GM23338 (cell line): ENCODE data around the gene NECTIN1.

ENCODE experiments used
- CREB1 ChIP-seq: fragments of 250-450 bp; sonication (Bioruptor Pico); IDR thresholded peaks from 2 replicates; pipeline ENCODE4 v1.5.0; 2020; ENCODE audit warnings: low read depth, mild to moderate bottlenecking, moderate library complexity
- CTCF ChIP-seq, 2 experiments: fragments of 200-600 bp in 1 of 2; sonication (generic) in 1 of 2; conservative IDR thresholded peaks; 2 replicates each; pipeline versions ENCODE4 v1.5.1 to v1.6.1; 2016 to 2017; ENCODE audit warnings: antibody characterized with exemption in 2 of 2, low read depth in 2 of 2, mild to moderate bottlenecking in 2 of 2, moderate library complexity in 1 of 2
- EZH2 ChIP-seq: fragments of 200-600 bp; sonication (generic); IDR thresholded peaks from one replicate; pipeline ENCODE4 v1.8.0; 2017; ENCODE audit warnings: antibody characterized with exemption, mild to moderate bottlenecking, low read depth; ENCODE audit not compliant: unreplicated experiment
- EZH2phosphoT487 ChIP-seq: fragments of 200-600 bp; sonication (generic); IDR thresholded peaks from one replicate; pipeline ENCODE4 v1.8.1; 2018; ENCODE audit warnings: antibody characterized with exemption; ENCODE audit not compliant: unreplicated experiment
- POLR2AphosphoS5 ChIP-seq: IDR thresholded peaks from 2 replicates; pipeline ENCODE4 v1.6.1; 2016; ENCODE audit warnings: antibody characterized with exemption, low read depth
- REST ChIP-seq: IDR thresholded peaks from one replicate; pipeline ENCODE4 v1.6.1; 2018; ENCODE audit warnings: antibody characterized with exemption; ENCODE audit not compliant: unreplicated experiment

DNA sequence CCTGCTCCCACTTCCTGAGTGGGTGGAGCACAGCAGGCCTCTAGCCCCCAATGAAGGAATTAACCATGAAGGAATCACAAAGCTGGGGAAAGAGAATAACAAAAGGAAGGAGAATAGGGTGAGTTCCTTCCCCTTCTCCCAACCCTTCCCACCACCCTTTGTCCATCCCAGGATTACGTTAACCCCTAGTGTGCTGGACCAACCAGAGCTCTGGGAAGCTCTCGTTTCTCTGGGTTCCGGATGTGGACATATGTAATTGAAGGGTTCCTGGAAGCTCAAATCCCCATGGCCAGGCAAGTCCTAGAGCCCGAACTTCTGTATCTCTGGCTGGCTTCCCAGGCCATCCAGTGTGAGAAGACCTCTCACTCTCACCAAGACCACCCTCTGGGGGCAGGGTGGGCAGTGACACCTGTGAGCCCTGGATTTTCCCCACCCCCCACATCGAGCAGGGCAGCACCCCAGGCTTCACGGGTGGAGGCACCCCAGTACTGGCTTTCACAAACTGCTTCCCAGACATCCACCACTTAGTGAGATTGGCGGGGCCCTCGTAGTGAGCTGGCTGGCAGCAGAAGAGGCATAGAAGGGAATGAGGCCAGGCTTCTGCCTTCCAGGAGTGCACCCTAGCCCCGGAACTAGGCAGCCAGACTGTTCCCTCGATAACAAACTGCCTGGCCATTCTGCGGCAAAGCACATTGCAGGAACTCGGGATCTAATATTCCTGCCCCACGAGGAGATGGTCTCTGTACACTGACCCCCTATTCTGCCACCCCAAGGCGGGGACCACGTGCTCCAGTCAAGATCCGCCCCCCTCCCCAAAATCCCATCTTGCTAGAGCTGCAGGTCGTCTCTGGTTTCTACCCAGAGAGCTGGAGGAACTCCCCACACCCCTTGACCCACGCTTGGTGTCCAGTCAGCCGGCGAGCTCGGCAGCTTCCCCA is 2.1 kb downstream of the NECTIN1 start:
- TF ChIP-seq CTCF (conservative IDR thresholded peaks at IDR 0.05; ENCODE audit: low read depth in 2 of 2) (no peak), CREB1 (no peak), REST (no peak), POLR2AphosphoS5 (no peak), EZH2 (no peak), EZH2phosphoT487 (no peak)
